ENCODE data around the gene PLXDC2. TPM values are rescaled to one million over a fixed set of nuclear protein-coding genes. Genes with fewer than 3 reads are reported as not detected.

PLXDC2 gene
- total RNA-seq, 1 donor from 2014 or later = 1.3 TPM

- DNase-seq (ENCODE audit: low read depth) (no peak), FAIRE-seq (no peak)
- TF ChIP-seq CTCF (IDR thresholded peaks at IDR 0.05; ENCODE audit: insufficient read depth, low read length, severe bottlenecking) = no peak
- H3K4me3 ChIP-seq (ENCODE audit: low read depth, low read length) = no peak overlapping the region
- no peaks in the 10 kb centered on the region for H3K27me3 ChIP-seq (ENCODE audit: control insufficient read depth, insufficient read depth, low read length)
- no peaks in the 10 kb centered on the region for H3K36me3 ChIP-seq (ENCODE audit: control insufficient read depth, insufficient read depth, low read length)
These were observed 274.6 kb downstream of the PLXDC2 start for GRCh38 chr10:20090831-20091230.

- DNase-seq (ENCODE audit: low read depth) = no peak
- FAIRE-seq = no peak
- no peaks in the 10 kb centered on the region for H3K27me3 ChIP-seq (ENCODE audit: control insufficient read depth, insufficient read depth, low read length)
These were observed 275.5 kb downstream of the PLXDC2 start for GRCh38 chr10:20091698-20092097.

DNA sequence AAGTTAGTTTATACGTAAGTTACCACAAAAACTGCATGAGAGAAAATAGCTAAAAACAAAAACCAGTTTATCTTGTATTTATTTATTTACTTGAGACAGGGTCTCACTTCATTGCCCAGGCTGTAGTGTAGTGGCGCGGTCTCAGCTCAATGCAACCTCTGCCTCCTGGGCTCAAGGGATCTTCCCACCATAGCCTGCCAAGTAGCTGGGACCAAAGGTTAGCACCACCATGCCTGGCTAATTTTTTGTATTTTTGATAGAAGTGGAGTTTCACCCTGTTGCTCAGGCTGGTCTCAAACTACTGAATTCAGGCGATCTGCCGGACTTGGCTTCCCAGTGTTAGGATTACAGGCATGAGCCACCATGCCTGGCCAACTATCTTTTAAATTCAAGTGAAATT is 277.4 kb downstream of the PLXDC2 start:
- no peak for TF ChIP-seq CTCF (IDR thresholded peaks at IDR 0.05; ENCODE audit: insufficient read depth, low read length, severe bottlenecking)
- H3K4me3 ChIP-seq (ENCODE audit: low read depth, low read length) = no peak overlapping the region
- FAIRE-seq (no peak), DNase-seq (ENCODE audit: low read depth) (no peak)
- no peaks in the 10 kb centered on the region for H3K27me3 ChIP-seq (ENCODE audit: control insufficient read depth, insufficient read depth, low read length)
- no peaks in the 10 kb centered on the region for H3K36me3 ChIP-seq (ENCODE audit: control insufficient read depth, insufficient read depth, low read length)

More at GRCh38 chr10:20091698-20092097, 275.5 kb downstream of the PLXDC2 start:
- TF ChIP-seq CTCF (IDR thresholded peaks at IDR 0.05; ENCODE audit: insufficient read depth, low read length, severe bottlenecking) = no peak
- Histone ChIP-seq H3K36me3 (ENCODE audit: control insufficient read depth, insufficient read depth, low read length) (no peaks in the 10 kb centered on the region), H3K4me3 (ENCODE audit: low read depth, low read length) (no peak overlapping the region)

GRCh38 chr10:20094226-20094976 is 278.2 kb downstream of the PLXDC2 start:
- DNase-seq (ENCODE audit: low read depth) (no peak), FAIRE-seq (no peak)
- Histone ChIP-seq H3K27me3 (ENCODE audit: control insufficient read depth, insufficient read depth, low read length) (no peaks in the 10 kb centered on the region), H3K4me3 (ENCODE audit: low read depth, low read length) (no peak overlapping the region), H3K36me3 (ENCODE audit: control insufficient read depth, insufficient read depth, low read length) (no peaks in the 10 kb centered on the region)
- TF ChIP-seq CTCF (IDR thresholded peaks at IDR 0.05; ENCODE audit: insufficient read depth, low read length, severe bottlenecking) = no peak

- Histone ChIP-seq H3K36me3 (ENCODE audit: control insufficient read depth, insufficient read depth, low read length) (no peaks in the 10 kb centered on the region), H3K27me3 (ENCODE audit: control insufficient read depth, insufficient read depth, low read length) (no peaks in the 10 kb centered on the region), H3K4me3 (ENCODE audit: low read depth, low read length) (no peak overlapping the region)
- TF ChIP-seq CTCF (IDR thresholded peaks at IDR 0.05; ENCODE audit: insufficient read depth, low read length, severe bottlenecking) = no peak
- no peak for FAIRE-seq
- DNase-seq (ENCODE audit: low read depth) = peak; percentile 22
These were observed 283.9 kb downstream of the PLXDC2 start for GRCh38 chr10:20100171-20100570.

DNA sequence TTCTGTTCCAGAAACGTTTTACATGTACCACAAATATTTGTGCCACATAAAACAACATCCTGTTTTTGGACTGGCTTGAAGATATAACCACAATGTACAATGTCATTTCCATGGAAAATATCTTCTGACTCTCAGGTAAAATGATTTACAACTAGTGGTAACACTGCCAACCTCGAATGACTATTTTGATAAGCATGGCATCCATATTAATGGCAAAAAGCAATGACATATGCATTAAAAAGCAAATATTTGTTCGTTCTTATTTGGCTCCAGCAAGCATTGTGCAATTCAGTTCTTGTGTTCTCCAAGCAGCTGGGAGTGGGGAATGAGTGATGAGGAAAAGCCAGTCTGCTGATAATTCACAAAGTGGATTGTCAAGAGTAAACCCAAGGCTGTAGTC is 289.0 kb downstream of the PLXDC2 start:
- no peaks in the 10 kb centered on the region for H3K27me3 ChIP-seq (ENCODE audit: control insufficient read depth, insufficient read depth, low read length)
- FAIRE-seq = no peak

More for the DNA sequence above, 289.0 kb downstream of the PLXDC2 start:
- no peak overlapping the region for H3K4me3 ChIP-seq (ENCODE audit: low read depth, low read length)
- no peaks in the 10 kb centered on the region for H3K36me3 ChIP-seq (ENCODE audit: control insufficient read depth, insufficient read depth, low read length)
- no peak for TF ChIP-seq CTCF (IDR thresholded peaks at IDR 0.05; ENCODE audit: insufficient read depth, low read length, severe bottlenecking)
- peak; percentile 7 for DNase-seq (ENCODE audit: low read depth)
